H1 (cell line): ENCODE results near the gene TMEM165. TPM values are rescaled to one million over a fixed set of nuclear protein-coding genes. Genes with fewer than 3 reads are reported as not detected.

ENCODE experiments used
- CTBP2 ChIP-seq: IDR thresholded peaks from 2 replicates; pipeline ENCODE4 v1.7.0; 2011; ENCODE audit warnings: borderline replicate concordance, mild to moderate bottlenecking, moderate library complexity, mixed read lengths, low read length; ENCODE audit not compliant: insufficient read depth, insufficient read length
- HDAC2 ChIP-seq, 2 experiments: fragments of 300-600 bp in 1 of 2; sonication (generic) in 1 of 2; IDR thresholded peaks; 2 replicates each; pipeline ENCODE4 v1.6.1; 2011 to 2012; ENCODE audit warnings: low read depth in 2 of 2, low read length in 2 of 2, mild to moderate bottlenecking in 2 of 2, moderate library complexity in 2 of 2, borderline replicate concordance in 1 of 2, inconsistent platforms in 1 of 2
- HDAC6 ChIP-seq: IDR thresholded peaks from one replicate; pipeline ENCODE4 v1.7.1; 2012; ENCODE audit warnings: low read depth, mild to moderate bottlenecking, inconsistent platforms, low read length, moderate library complexity
- PHF8 ChIP-seq: fragments of 200-600 bp; sonication (generic); conservative IDR thresholded peaks from 2 replicates; pipeline ENCODE4 v1.7.1; 2012; ENCODE audit warnings: low read depth, mild to moderate bottlenecking, inconsistent platforms, low read length, moderate library complexity
- SIN3A ChIP-seq, 2 experiments: IDR thresholded peaks in 1 of 2; conservative IDR thresholded peaks in 1 of 2; 2 replicates each; pipeline ENCODE4 v1.6.1; 2011 to 2012; ENCODE audit warnings: low read length in 2 of 2, improper control_type of control experiment in 1 of 2, low read depth in 1 of 2, mild to moderate bottlenecking in 1 of 2
- SIRT6 ChIP-seq: IDR thresholded peaks from one replicate; pipeline ENCODE4 v1.7.1; 2012; ENCODE audit warnings: low read length, inconsistent platforms
- ZNF274 ChIP-seq: IDR thresholded peaks from 2 replicates; pipeline ENCODE4 v1.7.0; 2012; ENCODE audit warnings: low read length, borderline replicate concordance; ENCODE audit errors: extremely low read depth
- polyA plus RNA-seq, 7 experiments: library from polyadenylated mRNA; depleted of rRNA in 3 of 7; stranded (reverse) in 5 of 7; unstranded in 2 of 7; fragments of >200 nt in 5 of 7; fragments of 200-250 nt in 2 of 7; gene quantifications; 1 replicate in 5 of 7; 2 replicates in 1 of 7; 4 replicates in 1 of 7; pipeline versions ENCODE4 v1.2.1 to v1.2.3, GENCODE V29; 2011 to 2013; ENCODE audit warnings: missing spikeins in 2 of 7, mixed read lengths in 2 of 7
- total RNA-seq: library from RNA; stranded (reverse); fragmentation: NEBNext Ultra II Directional; extraction: Animal tissue kit (Norgen Biotek cat#: 25700); gene quantifications from 2 replicates; pipeline ENCODE4 v1.2.1, GENCODE V29; 2021

The TMEM165 gene
- total and polyA plus RNA-seq, 2 of the 8 experiments (the other 6 are each of a cell fraction or from before 2014, with no cell fraction given), result 85.5 to 125 TPM

- no peak for TF ChIP-seq SIN3A (conservative IDR thresholded peaks at IDR 0.05 in 1 of 2, IDR thresholded peaks at IDR 0.05 in 1 of 2; ENCODE audit: low read depth in 1 of 2, low read length in 2 of 2)
- TF ChIP-seq HDAC2 (IDR thresholded peaks at IDR 0.05; ENCODE audit: borderline replicate concordance in 1 of 2, low read depth in 2 of 2, low read length in 2 of 2), result no peak
- TF ChIP-seq ZNF274, result no peak
- TF ChIP-seq HDAC6, result no peak
- TF ChIP-seq CTBP2, result no peak
- TF ChIP-seq PHF8, result no peak
- TF ChIP-seq SIRT6, result no peak
Measured at GRCh38 chr4:55437356-55437796, 41.6 kb downstream of the TMEM165 start (continued).
